Suprapubic skin (tissue), 4 donors: Measurements from ENCODE around the gene CFAP77.

Experiments used
- POLR2A ChIP-seq, 2 donors: fragments of 450-650 bp; IDR thresholded peaks; one replicate each; pipeline ENCODE4 v1.6.1; 2017; ENCODE audit warnings: antibody characterized with exemption in 2 of 2, mild to moderate bottlenecking in 2 of 2, moderate library complexity in 2 of 2
- POLR2AphosphoS5 ChIP-seq, 3 donors: sonication (generic); formaldehyde crosslinking; IDR thresholded peaks; one replicate each; pipeline ENCODE4 v1.6.1; 2017; ENCODE audit warnings: antibody characterized with exemption in 3 of 3
- TF ChIP-seq, protein P1 (sequence below), 2 donors: fragments of 200-600 bp in 1 of 2; fragments of 450-650 bp in 1 of 2; sonication (generic) in 1 of 2; IDR thresholded peaks; one replicate each; pipeline ENCODE4 v1.5.1; 2016 to 2019; ENCODE audit warnings: antibody characterized with exemption in 2 of 2, mild to moderate bottlenecking in 1 of 2, moderate library complexity in 1 of 2

DNA sequence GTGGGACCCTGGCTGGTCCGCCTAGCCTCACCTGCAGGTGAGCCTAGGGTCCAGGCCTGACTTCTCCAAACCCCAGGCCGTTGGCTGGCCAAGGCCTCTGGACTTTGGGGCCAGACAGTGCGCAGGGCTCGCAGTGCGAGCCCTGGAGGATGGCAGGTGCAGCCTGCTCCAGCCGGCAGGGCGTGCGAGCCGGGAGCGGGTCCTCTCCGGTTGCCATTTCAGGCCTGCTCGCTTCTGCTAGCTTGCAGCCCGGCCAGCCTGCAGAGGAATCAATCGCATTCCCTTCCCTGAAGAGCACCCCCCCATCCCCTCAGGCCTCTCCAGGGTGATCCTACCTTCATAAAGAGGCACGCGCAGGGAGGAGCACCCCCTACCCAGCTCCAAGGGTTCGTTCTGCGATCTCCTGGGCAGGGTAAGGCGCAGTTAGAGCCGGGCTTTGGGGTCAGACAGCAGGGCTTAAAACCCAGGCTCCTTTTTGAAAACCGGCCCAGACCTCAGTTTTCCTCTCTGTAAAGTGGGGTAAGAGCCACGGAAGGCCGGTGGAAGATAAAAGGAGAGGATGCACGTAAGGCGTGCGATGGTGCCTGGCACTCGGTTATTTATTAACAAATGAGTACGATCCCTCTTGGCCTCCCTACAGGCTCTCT lies 178.6 kb downstream of the CFAP77 start:
- TF ChIP-seq POLR2AphosphoS5 (IDR thresholded peaks at IDR 0.05), result no peak
- TF ChIP-seq POLR2A (IDR thresholded peaks at IDR 0.05), result no peak
- TF ChIP-seq, protein P1, sequence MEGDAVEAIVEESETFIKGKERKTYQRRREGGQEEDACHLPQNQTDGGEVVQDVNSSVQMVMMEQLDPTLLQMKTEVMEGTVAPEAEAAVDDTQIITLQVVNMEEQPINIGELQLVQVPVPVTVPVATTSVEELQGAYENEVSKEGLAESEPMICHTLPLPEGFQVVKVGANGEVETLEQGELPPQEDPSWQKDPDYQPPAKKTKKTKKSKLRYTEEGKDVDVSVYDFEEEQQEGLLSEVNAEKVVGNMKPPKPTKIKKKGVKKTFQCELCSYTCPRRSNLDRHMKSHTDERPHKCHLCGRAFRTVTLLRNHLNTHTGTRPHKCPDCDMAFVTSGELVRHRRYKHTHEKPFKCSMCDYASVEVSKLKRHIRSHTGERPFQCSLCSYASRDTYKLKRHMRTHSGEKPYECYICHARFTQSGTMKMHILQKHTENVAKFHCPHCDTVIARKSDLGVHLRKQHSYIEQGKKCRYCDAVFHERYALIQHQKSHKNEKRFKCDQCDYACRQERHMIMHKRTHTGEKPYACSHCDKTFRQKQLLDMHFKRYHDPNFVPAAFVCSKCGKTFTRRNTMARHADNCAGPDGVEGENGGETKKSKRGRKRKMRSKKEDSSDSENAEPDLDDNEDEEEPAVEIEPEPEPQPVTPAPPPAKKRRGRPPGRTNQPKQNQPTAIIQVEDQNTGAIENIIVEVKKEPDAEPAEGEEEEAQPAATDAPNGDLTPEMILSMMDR (IDR thresholded peaks at IDR 0.05), result no peak
